GM13976 (cell line): ENCODE measurements around the gene ZNF789.
"Not testable (repeated sequence)": the region's sequence is repeated elsewhere in the genome, so short reads cannot be mapped to it uniquely, and the experiment has no call there.

ENCODE experiments used
- DNase-seq: peaks from one replicate; pipeline ENCODE4 v3.0.0; 2012; ENCODE audit warnings: low spot score
- in situ Hi-C: fragments of 300-500 bp; cut with MboI; formaldehyde crosslinking; loops from one replicate; pipeline ENCODE4 v1.12.0; 2022; ENCODE audit warnings: low sequenced_read_pairs, mixed read lengths, inconsistent platforms; ENCODE audit not compliant: unreplicated experiment
- TF ChIP-seq, protein P1 (sequence below): IDR thresholded peaks from 2 replicates; pipeline ENCODE4 v1.5.1; 2012; ENCODE audit warnings: borderline replicate concordance, mild to moderate bottlenecking; ENCODE audit not compliant: insufficient read depth; ENCODE audit errors: extremely low read depth, missing control alignments, control extremely low read depth

The ZNF789 gene

DNA sequence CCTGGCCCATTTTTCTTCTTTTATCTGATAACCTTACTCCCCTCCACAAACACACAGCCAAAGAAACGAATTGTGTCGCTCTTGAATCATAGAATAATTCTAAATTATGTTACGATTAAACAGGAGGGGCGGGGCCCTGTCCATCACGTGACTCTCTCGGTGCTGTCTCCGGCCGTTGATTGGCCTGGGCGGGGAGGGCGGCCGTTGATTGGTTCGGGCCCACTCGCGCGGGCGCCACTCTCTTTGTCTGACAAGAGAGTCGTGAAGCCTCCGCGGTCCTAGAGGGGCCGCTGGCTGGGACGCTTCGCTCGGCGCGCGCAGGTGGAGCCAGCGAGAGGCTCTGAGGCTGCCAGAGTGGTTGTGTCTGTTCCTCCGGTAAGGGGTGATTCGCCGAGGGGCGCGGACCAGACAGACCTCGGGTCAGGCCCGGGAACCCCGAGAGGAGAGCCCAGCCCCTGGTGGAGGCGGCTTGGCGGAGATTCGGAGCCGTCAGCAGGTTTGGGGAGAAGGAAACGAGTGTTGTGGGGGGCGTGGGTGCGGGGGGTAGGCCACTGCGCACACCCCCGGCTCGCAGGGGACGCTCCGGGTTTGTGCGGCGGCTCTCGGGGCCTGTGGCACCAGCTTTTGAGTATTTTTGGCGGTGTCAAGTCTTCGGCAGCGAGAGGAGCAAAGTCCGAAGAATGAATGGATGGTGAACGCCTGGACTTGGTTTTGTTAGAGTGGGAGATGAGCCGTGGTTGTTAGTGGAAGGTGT is at the start of gene ZNF789:
Gene ZNF789 (plus strand): TSS at position 330 of the 754 bp plus-strand sequence. CDS start 3,567 bp downstream, outside the sequence.
- TF ChIP-seq, protein P1, sequence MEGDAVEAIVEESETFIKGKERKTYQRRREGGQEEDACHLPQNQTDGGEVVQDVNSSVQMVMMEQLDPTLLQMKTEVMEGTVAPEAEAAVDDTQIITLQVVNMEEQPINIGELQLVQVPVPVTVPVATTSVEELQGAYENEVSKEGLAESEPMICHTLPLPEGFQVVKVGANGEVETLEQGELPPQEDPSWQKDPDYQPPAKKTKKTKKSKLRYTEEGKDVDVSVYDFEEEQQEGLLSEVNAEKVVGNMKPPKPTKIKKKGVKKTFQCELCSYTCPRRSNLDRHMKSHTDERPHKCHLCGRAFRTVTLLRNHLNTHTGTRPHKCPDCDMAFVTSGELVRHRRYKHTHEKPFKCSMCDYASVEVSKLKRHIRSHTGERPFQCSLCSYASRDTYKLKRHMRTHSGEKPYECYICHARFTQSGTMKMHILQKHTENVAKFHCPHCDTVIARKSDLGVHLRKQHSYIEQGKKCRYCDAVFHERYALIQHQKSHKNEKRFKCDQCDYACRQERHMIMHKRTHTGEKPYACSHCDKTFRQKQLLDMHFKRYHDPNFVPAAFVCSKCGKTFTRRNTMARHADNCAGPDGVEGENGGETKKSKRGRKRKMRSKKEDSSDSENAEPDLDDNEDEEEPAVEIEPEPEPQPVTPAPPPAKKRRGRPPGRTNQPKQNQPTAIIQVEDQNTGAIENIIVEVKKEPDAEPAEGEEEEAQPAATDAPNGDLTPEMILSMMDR = no peak
- in situ Hi-C loops = no loop called here
- DNase-seq = peak; percentile 99

DNA sequence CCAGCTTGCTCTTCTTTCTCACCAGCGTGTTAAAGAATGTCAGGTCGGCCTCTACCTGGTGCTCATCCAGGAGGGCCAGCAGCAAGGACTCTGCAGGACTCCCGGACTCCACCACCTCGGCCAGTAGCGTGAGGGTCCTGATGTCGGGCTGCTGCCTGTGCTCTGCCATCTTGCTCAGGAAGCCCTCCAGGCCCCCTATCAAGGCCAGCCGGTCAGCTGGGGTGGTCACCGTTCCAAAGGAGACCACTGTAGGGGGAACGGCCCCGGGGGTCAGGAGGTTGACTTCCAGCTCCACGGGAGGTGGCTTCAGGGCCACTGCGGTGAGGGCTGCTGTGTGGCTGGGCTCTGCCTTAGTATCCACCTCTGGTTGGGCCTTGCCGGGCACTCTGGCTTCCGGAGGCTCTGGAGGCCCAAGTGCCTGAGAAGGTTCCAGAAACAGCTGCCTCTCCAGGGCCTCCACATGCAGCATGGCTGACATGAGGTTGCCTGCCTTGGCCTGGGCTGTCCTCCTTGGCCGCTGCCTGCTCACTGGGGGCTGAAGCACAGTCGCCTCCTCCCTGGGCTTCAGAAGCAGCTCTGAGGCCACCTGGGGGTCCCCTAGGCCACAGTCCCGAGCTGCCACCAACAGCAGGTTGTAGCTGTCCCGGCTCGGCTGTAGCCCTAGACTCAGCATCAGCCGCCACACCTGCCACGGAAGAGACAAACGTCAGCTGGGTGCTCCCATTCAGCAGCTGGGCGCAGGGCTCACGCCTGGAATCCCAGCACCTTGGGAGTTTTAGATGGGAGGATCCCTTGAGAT is 47.6 kb upstream of the ZNF789 start:
- TF ChIP-seq, protein P1 = no peak
- DNase-seq = no peak
- in situ Hi-C loops = no loop called here

DNA sequence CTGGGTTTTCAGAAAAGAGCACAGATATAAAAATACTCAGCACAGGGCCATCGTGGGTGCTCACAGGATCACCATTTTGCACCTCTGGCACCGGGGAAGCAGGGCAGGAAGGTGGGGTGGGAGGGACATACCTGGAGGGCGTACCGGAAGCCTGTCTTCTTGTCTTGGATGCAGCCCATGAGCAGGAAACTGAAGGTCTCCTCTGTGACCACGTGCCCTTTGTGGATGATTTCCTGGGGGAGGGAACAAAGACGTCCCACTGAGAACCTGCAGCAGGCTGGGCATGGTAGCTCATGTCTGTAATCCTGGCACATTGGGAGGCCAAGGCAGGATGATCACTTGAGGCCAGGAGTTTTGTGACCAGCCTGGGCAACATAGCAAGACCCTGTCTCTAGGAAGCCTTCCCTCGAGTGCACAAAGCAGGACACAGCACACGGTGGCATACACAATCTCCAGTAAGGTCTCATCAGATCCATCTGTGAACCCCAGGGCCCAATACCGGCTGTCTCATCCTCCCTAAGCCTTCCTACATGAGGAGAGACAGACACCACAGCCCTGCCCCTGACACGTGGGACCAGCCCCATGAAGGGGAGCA is 43.6 kb upstream of the ZNF789 start:
- DNase-seq = no peak
- in situ Hi-C loops = no loop called here
- TF ChIP-seq, protein P1 = no peak

DNA sequence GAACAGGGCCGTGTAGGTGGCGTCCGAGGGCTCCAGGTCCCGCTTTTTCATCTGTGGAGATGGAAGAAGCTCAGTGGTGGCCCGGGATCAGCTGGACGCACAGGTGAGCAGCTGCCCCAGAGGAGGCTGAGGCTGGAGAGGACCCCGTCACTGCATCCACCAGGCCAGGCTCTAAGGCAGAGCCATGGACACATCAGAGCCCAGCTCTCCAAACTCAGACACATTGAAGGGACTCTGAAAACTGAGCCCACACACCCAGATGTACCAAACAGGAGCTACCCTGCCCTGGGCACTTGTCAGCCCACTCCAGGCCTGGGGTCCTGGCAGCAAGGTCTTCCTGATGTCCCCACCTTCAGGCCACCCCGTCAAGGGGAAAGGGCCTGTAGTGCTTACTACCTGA is 42.9 kb upstream of the ZNF789 start:
- in situ Hi-C loops = no loop called here
- no peak for DNase-seq
- TF ChIP-seq, protein P1 = no peak

DNA sequence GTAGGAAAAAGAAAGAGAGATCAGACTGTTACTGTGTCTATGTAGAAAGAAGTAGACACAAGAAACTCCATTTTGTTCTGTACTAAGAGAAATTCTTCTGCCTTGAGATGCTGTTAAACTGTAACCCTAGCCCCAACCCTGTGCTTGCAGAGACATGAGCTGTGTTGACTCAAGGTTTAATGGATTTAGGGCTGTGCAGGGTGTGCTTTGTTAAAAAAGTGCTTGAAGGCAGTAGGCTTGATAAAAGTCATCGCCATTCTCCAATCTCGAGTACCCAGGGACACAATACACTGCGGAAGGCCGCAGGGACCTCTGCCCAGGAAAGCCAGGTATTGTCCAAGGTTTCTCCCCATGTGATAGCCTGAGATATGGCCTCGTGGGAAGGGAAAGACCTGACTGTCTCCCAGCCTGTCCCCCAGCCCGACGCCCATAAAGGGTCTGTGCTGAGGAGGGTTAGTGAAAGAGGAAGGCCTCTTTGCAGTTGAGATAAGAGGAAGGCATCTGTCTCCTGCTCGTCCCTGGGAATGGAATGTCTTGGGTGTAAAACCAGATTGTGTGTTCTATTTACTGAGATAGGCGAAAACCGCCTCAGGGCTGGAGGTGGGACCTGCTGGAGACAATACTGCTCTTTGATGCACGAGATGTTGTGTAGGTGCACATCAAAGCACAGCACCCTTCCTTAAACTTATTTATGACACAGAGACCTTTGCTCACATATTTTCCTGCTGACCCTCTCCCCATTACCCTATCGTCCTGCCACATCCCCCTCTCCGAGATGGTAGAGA is 40.7 kb upstream of the ZNF789 start:
- in situ Hi-C loops, DNase-seq: not testable (repeated sequence)

DNA sequence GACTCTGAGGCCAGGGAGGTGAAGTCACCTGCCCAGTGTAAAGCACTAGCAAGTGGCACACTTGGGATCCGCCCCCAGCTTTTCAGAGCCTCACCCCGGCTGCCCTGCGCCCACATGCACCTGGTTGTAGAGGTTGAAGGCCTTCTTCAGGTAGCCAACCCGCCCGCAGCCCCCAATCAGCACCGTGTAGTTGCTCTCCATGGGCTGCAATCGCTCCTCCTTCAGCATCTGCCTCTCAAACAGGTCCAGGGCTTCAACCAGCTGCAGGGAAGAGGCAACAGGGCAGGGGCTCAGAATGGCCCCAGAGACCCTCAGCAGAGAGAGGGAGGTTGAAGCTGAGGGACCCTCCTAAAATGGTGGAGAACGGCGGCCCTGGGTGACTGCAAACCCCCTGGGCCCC is 39.5 kb upstream of the ZNF789 start:
- in situ Hi-C loops = no loop called here
- TF ChIP-seq, protein P1 = no peak
- no peak for DNase-seq
